H9 (cell line): Measurements from ENCODE around the gene NFIL3. TPM values are rescaled to one million over a fixed set of nuclear protein-coding genes. Genes with fewer than 3 reads are reported as not detected.
"Not testable (repeated sequence)": the region's sequence is repeated elsewhere in the genome, so short reads cannot be mapped to it uniquely, and the experiment has no call there.

Experiments
- DNase-seq: peaks from one replicate; pipeline ENCODE4 v3.0.0-alpha.2; 2017
- H2AFZ ChIP-seq: one replicate; pipeline ENCODE4 v1.6.1; 2013; ENCODE audit warnings: mild to moderate bottlenecking, low read length, control low read depth, moderate library complexity
- H2AK5ac ChIP-seq: 2 replicates; pipeline ENCODE4 v1.6.1; 2013; ENCODE audit warnings: low read length, control low read depth, mixed read lengths; ENCODE audit not compliant: insufficient read length
- H2BK120ac ChIP-seq: one replicate; pipeline ENCODE4 v1.6.1; 2013; ENCODE audit warnings: low read depth, mild to moderate bottlenecking, low read length, control low read depth, inconsistent platforms; ENCODE audit not compliant: poor library complexity, severe bottlenecking
- H2BK12ac ChIP-seq: 2 replicates; pipeline ENCODE4 v1.6.1; 2013; ENCODE audit warnings: low read length, control low read depth, mixed read lengths, low read depth; ENCODE audit not compliant: insufficient read length
- H2BK15ac ChIP-seq: 2 replicates; pipeline ENCODE4 v1.6.1; 2013; ENCODE audit warnings: low read depth, low read length, control low read depth
- H2BK20ac ChIP-seq: one replicate; pipeline ENCODE4 v1.6.1; 2013; ENCODE audit warnings: low read depth, mild to moderate bottlenecking, low read length, control low read depth, inconsistent platforms; ENCODE audit not compliant: poor library complexity, severe bottlenecking
- H2BK5ac ChIP-seq: 2 replicates; pipeline ENCODE4 v1.6.1; 2013; ENCODE audit warnings: low read length, control low read depth, mixed read lengths; ENCODE audit not compliant: insufficient read length
- H3K14ac ChIP-seq: 2 replicates; pipeline ENCODE4 v1.6.1; 2013; ENCODE audit warnings: low read length, control low read depth; ENCODE audit not compliant: insufficient read depth
- H3K18ac ChIP-seq: 2 replicates; pipeline ENCODE4 v1.6.1; 2013; ENCODE audit warnings: low read depth, mild to moderate bottlenecking, mixed read lengths, low read length, control low read depth; ENCODE audit not compliant: insufficient read length
- H3K23ac ChIP-seq: 2 replicates; pipeline ENCODE4 v1.6.1; 2013; ENCODE audit warnings: low read length, control low read depth, mixed read lengths, low read depth; ENCODE audit not compliant: insufficient read length
- H3K23me2 ChIP-seq: 2 replicates; pipeline ENCODE4 v1.6.1; 2013; ENCODE audit warnings: low read depth, mild to moderate bottlenecking, mixed read lengths, low read length, control low read depth; ENCODE audit not compliant: insufficient read length, poor library complexity, severe bottlenecking
- H3K27ac ChIP-seq: 2 replicates; pipeline ENCODE4 v1.5.1; 2013; ENCODE audit warnings: low read length, control low read depth, mixed read lengths, low read depth; ENCODE audit not compliant: insufficient read length
- H3K27me3 ChIP-seq: 2 replicates; pipeline ENCODE4 v1.6.1; 2013; ENCODE audit warnings: low read length, control low read depth, inconsistent platforms; ENCODE audit not compliant: insufficient read depth
- H3K4ac ChIP-seq: 2 replicates; pipeline ENCODE4 v1.6.1; 2013; ENCODE audit warnings: low read depth, mild to moderate bottlenecking, control low read depth, inconsistent platforms, low read length, moderate library complexity
- H3K4me1 ChIP-seq: 2 replicates; pipeline ENCODE4 v1.6.1; 2013; ENCODE audit warnings: low read length, control low read depth, inconsistent platforms; ENCODE audit not compliant: insufficient read depth
- H3K4me2 ChIP-seq: 2 replicates; pipeline ENCODE4 v1.6.1; 2013; ENCODE audit warnings: low read length, control low read depth, mixed read lengths; ENCODE audit not compliant: insufficient read length, insufficient read depth
- H3K56ac ChIP-seq: 2 replicates; pipeline ENCODE4 v1.6.1; 2013; ENCODE audit warnings: low read depth, mild to moderate bottlenecking, mixed read lengths, low read length, control low read depth; ENCODE audit not compliant: insufficient read length
- H3K79me1 ChIP-seq: 2 replicates; pipeline ENCODE4 v1.6.1; 2013; ENCODE audit warnings: low read depth, mild to moderate bottlenecking, moderate library complexity, low read length, control low read depth, inconsistent platforms; ENCODE audit not compliant: insufficient read depth, poor library complexity, severe bottlenecking
- H3K79me2 ChIP-seq: 2 replicates; pipeline ENCODE4 v1.6.1; 2013; ENCODE audit warnings: low read length, control low read depth, inconsistent platforms; ENCODE audit not compliant: insufficient read depth
- H3K9ac ChIP-seq: 2 replicates; pipeline ENCODE4 v1.6.1; 2013; ENCODE audit warnings: low read length, control low read depth, mixed read lengths; ENCODE audit not compliant: insufficient read length; ENCODE audit errors: extremely low read depth
- H3K9me3 ChIP-seq: one replicate; pipeline ENCODE4 v1.6.1; 2013; ENCODE audit warnings: low read depth, low read length, inconsistent platforms; ENCODE audit not compliant: control insufficient read depth
- H3T11ph ChIP-seq: one replicate; pipeline ENCODE4 v1.6.1; 2013; ENCODE audit warnings: mild to moderate bottlenecking, low read length, control low read depth, inconsistent platforms
- H4K20me1 ChIP-seq: one replicate; pipeline ENCODE4 v1.6.1; 2013; ENCODE audit not compliant: control insufficient read depth, insufficient read length, insufficient read depth
- H4K5ac ChIP-seq: 2 replicates; pipeline ENCODE4 v1.6.1; 2013; ENCODE audit warnings: low read depth, mild to moderate bottlenecking, mixed read lengths, low read length, control low read depth; ENCODE audit not compliant: insufficient read length
- H4K8ac ChIP-seq: replicated peaks from 2 replicates; pipeline ENCODE4 v1.6.1; 2013; ENCODE audit warnings: low read length, control low read depth, mixed read lengths, low read depth; ENCODE audit not compliant: insufficient read length
- H4K91ac ChIP-seq: 2 replicates; pipeline ENCODE4 v1.6.1; 2013; ENCODE audit warnings: low read depth, mild to moderate bottlenecking, moderate library complexity, mixed read lengths, low read length, control low read depth; ENCODE audit not compliant: insufficient read length
- H3K27ac Mint-ChIP-seq, 3 experiments: 2 replicates in 2 of 3; 3 replicates in 1 of 3; pipeline ENCODE4 v1.8.0; 2020 to 2021; ENCODE audit warnings: mixed read lengths in 3 of 3, mild to moderate bottlenecking in 1 of 3, moderate library complexity in 1 of 3
- H3K27me3 Mint-ChIP-seq: 2 replicates; pipeline ENCODE4 v1.8.0; 2021; ENCODE audit warnings: low read depth, mild to moderate bottlenecking, moderate library complexity, mixed read lengths
- H3K36me3 Mint-ChIP-seq, 3 experiments: 2 replicates in 2 of 3; 3 replicates in 1 of 3; pipeline ENCODE4 v1.8.0; 2020 to 2021; ENCODE audit warnings: low read depth in 3 of 3, mixed read lengths in 3 of 3; ENCODE audit not compliant: insufficient read depth in 1 of 3
- H3K4me1 Mint-ChIP-seq, 2 experiments: 2 replicates each; pipeline ENCODE4 v1.8.0; 2020; ENCODE audit warnings: mixed read lengths in 2 of 2
- H3K4me3 Mint-ChIP-seq, 2 experiments: 2 replicates in 1 of 2; 3 replicates in 1 of 2; pipeline ENCODE4 v1.8.0; 2020 to 2021; ENCODE audit warnings: mild to moderate bottlenecking in 2 of 2, mixed read lengths in 2 of 2, moderate library complexity in 1 of 2
- H3K9me3 Mint-ChIP-seq, 2 experiments: 2 replicates in 1 of 2; 3 replicates in 1 of 2; pipeline ENCODE4 v1.8.0; 2020; ENCODE audit warnings: mild to moderate bottlenecking in 2 of 2, mixed read lengths in 2 of 2, moderate library complexity in 1 of 2
- CTCF ChIP-seq: fragments of 200-600 bp; sonication (generic); conservative IDR thresholded peaks from 3 replicates; pipeline ENCODE4 v1.8.0; 2021; ENCODE audit warnings: antibody characterized with exemption, mild to moderate bottlenecking
- WGBS: extraction: QIAGEN DNeasy Blood & Tissue Kit; methylation state at CpG from one replicate; pipeline ENCODE4 v1.1.7; 2013; ENCODE audit warnings: missing lambda C conversion rate, low lambda C conversion rate, mixed read lengths; ENCODE audit not compliant: insufficient read length; ENCODE audit errors: extremely low coverage; 5-methylcytosine and 5-hydroxymethylcytosine counted together
- long read RNA-seq: library from polyadenylated mRNA; unstranded; transcript quantifications from one replicate; pipeline ENCODE4 v2.0.0, GENCODE V29; 2020
- total RNA-seq: library from RNA; stranded (reverse); gene quantifications from 2 replicates; pipeline ENCODE4 v1.2.1, GENCODE V29; 2021

Gene NFIL3, protein sequence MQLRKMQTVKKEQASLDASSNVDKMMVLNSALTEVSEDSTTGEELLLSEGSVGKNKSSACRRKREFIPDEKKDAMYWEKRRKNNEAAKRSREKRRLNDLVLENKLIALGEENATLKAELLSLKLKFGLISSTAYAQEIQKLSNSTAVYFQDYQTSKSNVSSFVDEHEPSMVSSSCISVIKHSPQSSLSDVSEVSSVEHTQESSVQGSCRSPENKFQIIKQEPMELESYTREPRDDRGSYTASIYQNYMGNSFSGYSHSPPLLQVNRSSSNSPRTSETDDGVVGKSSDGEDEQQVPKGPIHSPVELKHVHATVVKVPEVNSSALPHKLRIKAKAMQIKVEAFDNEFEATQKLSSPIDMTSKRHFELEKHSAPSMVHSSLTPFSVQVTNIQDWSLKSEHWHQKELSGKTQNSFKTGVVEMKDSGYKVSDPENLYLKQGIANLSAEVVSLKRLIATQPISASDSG
- 7.6 and 8.4 TPM in 2 replicates for total RNA-seq
- long read RNA-seq, partial matches to known transcripts, result 0 of 1 reads
- long read RNA-seq, other reads (novel, unspliced or antisense), result 1 of 1 reads

GRCh38 chr9:91423785-91424402, at the start of gene NFIL3:
TSS of gene NFIL3 (minus strand) at chr9:91423832. CDS start at chr9:91410734, 13,098 bp downstream.
- Histone ChIP-seq H2BK20ac (no peak within 1 kb of the TSS), H3K9me3 (no peaks in the 10 kb centered on the region), H2AFZ (no peak within 1 kb of the TSS), H2BK120ac (no peak within 1 kb of the TSS), H3K27ac (no peak within 1 kb of the TSS), H3K4me1 (no peaks in the 10 kb centered on the region), H3K23ac (no peak within 1 kb of the TSS), H2AK5ac (no peak within 1 kb of the TSS), H3K79me1 (no peaks in the 10 kb centered on the region), H4K91ac (no peak within 1 kb of the TSS), H4K20me1 (no peaks in the 10 kb centered on the region), H3K27me3 (peaks cover 28% of the 10 kb centered on the region; the same call in 1 of the 2 replicates), H4K8ac (no peak within 1 kb of the TSS), H2BK15ac (no peak within 1 kb of the TSS), H3K18ac (no peak within 1 kb of the TSS), H3K56ac (no peak within 1 kb of the TSS), H3K9ac (peak within 1 kb of the TSS; percentile 60), H3K4ac (no peak within 1 kb of the TSS), H3T11ph (no peak within 1 kb of the TSS), H3K23me2 (peaks cover 19% of the 10 kb centered on the region), H2BK12ac (no peak within 1 kb of the TSS), H3K79me2 (peaks cover 2% of the 10 kb centered on the region; the same call in 1 of the 2 replicates), H2BK5ac (no peak within 1 kb of the TSS), H4K5ac (no peak within 1 kb of the TSS), H3K14ac (0 out of 2 replicates have a peak within 1 kb of the TSS, but pooled peaks have one; percentile 56), H3K4me2 (peak within 1 kb of the TSS; percentile 100)
- Mint-ChIP-seq H3K27me3 (peaks cover 68% of the 10 kb centered on the region), H3K9me3 (peaks cover 0 to 4% of the 10 kb centered on the region in 2 experiments; a peak in 2 of 5 replicates), H3K4me1 (peaks cover 28 to 33% of the 10 kb centered on the region in 2 experiments), H3K27ac (peak within 1 kb of the TSS in 2 of 3 experiments; percentile 17 to 84; a peak in 4 of 7 replicates), H3K4me3 (peak within 1 kb of the TSS; percentile 90 to 93), H3K36me3 (no peaks in the 10 kb centered on the region; a peak in 1 of 7 replicates)
- WGBS, result no CpG with 5 or more reads among the region's 92 CpGs
- DNase-seq, result peak; percentile 75
- TF ChIP-seq CTCF, result no peak

DNA sequence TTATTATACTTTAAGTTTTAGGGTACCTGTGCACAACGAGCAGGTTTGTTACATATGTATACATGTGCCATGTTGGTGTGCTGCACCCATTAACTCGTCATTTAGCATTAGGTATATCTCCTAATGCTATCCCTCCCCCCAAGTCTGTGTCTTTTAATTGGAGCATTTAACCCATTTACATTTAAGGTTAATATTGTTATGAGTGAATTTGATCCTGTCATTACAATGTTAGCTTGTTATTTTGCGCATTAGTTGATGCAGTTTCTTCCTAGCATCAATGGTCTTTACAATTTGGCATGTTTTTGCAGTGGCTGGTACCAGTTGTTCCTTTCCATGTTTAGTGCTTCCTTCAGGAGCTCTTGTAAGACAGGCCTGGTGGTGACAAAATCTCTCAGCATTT, 47.9 kb upstream of the NFIL3 start:
- not testable (repeated sequence) for H3K56ac ChIP-seq, H3K23ac ChIP-seq, H3K4me1 ChIP-seq, H3K9ac ChIP-seq, H3K79me1 ChIP-seq, H3K79me2 ChIP-seq, H4K8ac ChIP-seq, H3K23me2 ChIP-seq, H3K27ac Mint-ChIP-seq, H2BK120ac ChIP-seq, H3T11ph ChIP-seq, H4K5ac ChIP-seq, H3K36me3 Mint-ChIP-seq, H2AFZ ChIP-seq, H4K20me1 ChIP-seq, H3K14ac ChIP-seq, H2BK5ac ChIP-seq, H3K27me3 Mint-ChIP-seq, H3K27me3 ChIP-seq, DNase-seq, H3K4me3 Mint-ChIP-seq, H2BK12ac ChIP-seq, H2AK5ac ChIP-seq, H3K4ac ChIP-seq, H3K4me2 ChIP-seq, H3K4me1 Mint-ChIP-seq, H3K9me3 ChIP-seq, H3K27ac ChIP-seq, H4K91ac ChIP-seq, H2BK20ac ChIP-seq, H3K18ac ChIP-seq, H2BK15ac ChIP-seq
- peaks cover 16 to 18% of the 10 kb centered on the region in 2 experiments; a peak in 4 of 5 replicates for H3K9me3 Mint-ChIP-seq
- no CpG with 5 or more reads among the region's 3 CpGs for WGBS
